Activated CD4-positive, alpha-beta T cell treated with anti-CD3 and anti-CD28 coated beads, Interleukin-2, Interleukin-4, amounts not matched to agents 100 ng/mL and 50 ng/mL, durations not matched to agents 16 hours and 8 hours (primary cell): ENCODE measurements around the gene MRFAP1L1.
A peak's percentile ranks its signal among the peaks of the same experiment; 100 is the strongest.

Experiments
- DNase-seq: peaks from one replicate; pipeline ENCODE4 v3.0.0-alpha.2; 2020; ENCODE audit warnings: low spot score

The MRFAP1L1 gene

GRCh38 chr4:6716018-6716911, 6.6 kb upstream of the MRFAP1L1 start, which contains the start of gene BLOC1S4:
Gene BLOC1S4, plus strand, starts transcription at chr4:6716174. Its CDS starts 36 bp downstream, at chr4:6716210.
- peak; percentile 91 for DNase-seq

GRCh38 chr4:6715704-6716017, 6.0 kb upstream of the MRFAP1L1 start:
- DNase-seq, result no peak

- DNase-seq, result no peak
Observed at GRCh38 chr4:6714954-6715353, 5.3 kb upstream of the MRFAP1L1 start.

GRCh38 chr4:6710996-6711395, 1.3 kb upstream of the MRFAP1L1 start:
- DNase-seq, result no peak

- no peak for DNase-seq
Observed at GRCh38 chr4:6710282-6710681, 617 bp upstream of the MRFAP1L1 start.

GRCh38 chr4:6706173-6706572, 3.5 kb downstream of the MRFAP1L1 start:
- DNase-seq, result no peak

- peak; percentile 37 for DNase-seq
Observed at GRCh38 chr4:6705646-6706045, 4.0 kb downstream of the MRFAP1L1 start.

GRCh38 chr4:6703786-6704185, 5.9 kb downstream of the MRFAP1L1 start:
- peak; percentile 25 for DNase-seq

- no peak for DNase-seq
Observed at GRCh38 chr4:6702761-6703160, 6.9 kb downstream of the MRFAP1L1 start.

- no peak for DNase-seq
Observed at GRCh38 chr4:6701371-6701770, 8.3 kb downstream of the MRFAP1L1 start.

GRCh38 chr4:6699903-6700302, 9.8 kb downstream of the MRFAP1L1 start:
- DNase-seq, result no peak

- no peak for DNase-seq
Observed at GRCh38 chr4:6699388-6699787, 10.3 kb downstream of the MRFAP1L1 start.

GRCh38 chr4:6697131-6697530, 12.5 kb downstream of the MRFAP1L1 start:
- DNase-seq, result no peak

- DNase-seq, result no peak
Observed at GRCh38 chr4:6696611-6697010, 13.1 kb downstream of the MRFAP1L1 start.

- DNase-seq, result peak; percentile 83
Observed at GRCh38 chr4:6695660-6696610, 13.7 kb downstream of the MRFAP1L1 start.

- no peak for DNase-seq
Observed at GRCh38 chr4:6694177-6694901, 15.3 kb downstream of the MRFAP1L1 start.

GRCh38 chr4:6693231-6694176, 16.2 kb downstream of the MRFAP1L1 start, which contains the start of gene S100P:
Gene S100P, plus strand, starts transcription at chr4:6693878. Its CDS starts 55 bp downstream, at chr4:6693933.
- no peak for DNase-seq

GRCh38 chr4:6692806-6693205, 16.9 kb downstream of the MRFAP1L1 start:
- no peak for DNase-seq

- no peak for DNase-seq
Observed at GRCh38 chr4:6692379-6692778, 17.3 kb downstream of the MRFAP1L1 start.

- no peak for DNase-seq
Observed at GRCh38 chr4:6689506-6689960, 20.1 kb downstream of the MRFAP1L1 start.
